HEK293 (cell line): ENCODE measurements around the gene SNX20.

ENCODE experiments used
- CTCF ChIA-PET: fragments of 350-600 bp; formaldehyde crosslinking; extraction: SDS; loops from one replicate; lab custom pipeline; 2021; ENCODE audit warnings: antibody characterized with exemption; lab: Yijun Ruan, JAX
- POLR2A ChIA-PET: fragments of 300-600 bp; formaldehyde crosslinking; extraction: SDS; loops from one replicate; lab custom pipeline; 2020; ENCODE audit warnings: antibody characterized with exemption, inconsistent platforms; lab: Yijun Ruan, JAX
- H3K27ac ChIP-seq: fragments of 200-500 bp; sonication (Bioruptor generic); 2 replicates; pipeline ENCODE4 v1.5.1; 2014; ENCODE audit warnings: low read depth, low read length, control low read depth, inconsistent platforms; ENCODE audit errors: extremely low read depth
- H3K36me3 ChIP-seq, 2 experiments: fragments of 200-500 bp in 1 of 2; sonication (Bioruptor generic) in 1 of 2; 1 replicate in 1 of 2; 2 replicates in 1 of 2; pipeline ENCODE4 v1.5.1; 2014 to 2017; ENCODE audit warnings: inconsistent platforms in 2 of 2, low read length in 2 of 2; ENCODE audit not compliant: control insufficient read depth in 2 of 2, insufficient read depth in 1 of 2
- H3K4me1 ChIP-seq: fragments of 200-500 bp; sonication (Bioruptor generic); 2 replicates; pipeline ENCODE4 v1.5.1; 2014; ENCODE audit warnings: mild to moderate bottlenecking, low read length, inconsistent platforms; ENCODE audit not compliant: control insufficient read depth, insufficient read depth
- H3K4me3 ChIP-seq: 2 replicates; pipeline ENCODE4 v1.5.1; 2011; ENCODE audit warnings: low read depth, mild to moderate bottlenecking, control low read depth, low read length, moderate library complexity
- H3K9me3 ChIP-seq: fragments of 200-500 bp; sonication (Bioruptor generic); 2 replicates; pipeline ENCODE4 v1.5.1; 2014; ENCODE audit warnings: low read depth, low read length, inconsistent platforms; ENCODE audit not compliant: control insufficient read depth, insufficient read depth
- BCL11B ChIP-seq: fragments of 450-650 bp; formaldehyde crosslinking; IDR thresholded peaks from 2 replicates; pipeline ENCODE4 v1.5.1; 2016; ENCODE audit warnings: low read depth, missing biosample characterization, missing genetic modification characterization
- FEZF1 ChIP-seq: fragments of 450-650 bp; formaldehyde crosslinking; IDR thresholded peaks from 2 replicates; pipeline ENCODE4 v1.5.1; 2016; ENCODE audit warnings: missing biosample characterization, missing genetic modification characterization
- HOXA7 ChIP-seq: sonication (generic); formaldehyde crosslinking; IDR thresholded peaks from 2 replicates; pipeline ENCODE4 v1.8.1; 2022; ENCODE audit warnings: missing genetic modification reagents, borderline replicate concordance
- ZBTB1 ChIP-seq: fragments of 450-650 bp; formaldehyde crosslinking; IDR thresholded peaks from 2 replicates; pipeline ENCODE4 v1.5.1; 2016; ENCODE audit warnings: missing biosample characterization, missing genetic modification characterization
- ZBTB11 ChIP-seq: fragments of 450-650 bp; formaldehyde crosslinking; conservative IDR thresholded peaks from 2 replicates; pipeline ENCODE4 v1.5.1; 2016; ENCODE audit warnings: low read depth, missing biosample characterization, missing genetic modification characterization
- ZBTB17 ChIP-seq: fragments of 450-650 bp; formaldehyde crosslinking; IDR thresholded peaks from 2 replicates; pipeline ENCODE4 v1.5.1; 2016; ENCODE audit warnings: missing biosample characterization, missing genetic modification characterization
- ZNF140 ChIP-seq: fragments of 450-650 bp; formaldehyde crosslinking; IDR thresholded peaks from 2 replicates; pipeline ENCODE4 v1.5.1; 2016; ENCODE audit warnings: missing biosample characterization, missing genetic modification characterization
- ZNF184 ChIP-seq: fragments of 450-650 bp; IDR thresholded peaks from 2 replicates; pipeline ENCODE4 v1.5.1; 2018; ENCODE audit warnings: missing biosample characterization, mild to moderate bottlenecking, missing genetic modification characterization
- ZNF416 ChIP-seq: fragments of 450-650 bp; formaldehyde crosslinking; IDR thresholded peaks from 2 replicates; pipeline ENCODE4 v1.5.1; 2016; ENCODE audit warnings: missing biosample characterization, missing genetic modification characterization
- ZNF521 ChIP-seq: fragments of 450-650 bp; formaldehyde crosslinking; IDR thresholded peaks from 2 replicates; pipeline ENCODE4 v1.5.1; 2017; ENCODE audit warnings: missing biosample characterization, mild to moderate bottlenecking, missing genetic modification characterization
- ZNF555 ChIP-seq: fragments of 450-650 bp; formaldehyde crosslinking; conservative IDR thresholded peaks from 2 replicates; pipeline ENCODE4 v1.5.1; 2017; ENCODE audit warnings: missing biosample characterization, mild to moderate bottlenecking, missing genetic modification characterization, inconsistent platforms
- ZNF677 ChIP-seq: fragments of 450-650 bp; IDR thresholded peaks from 2 replicates; pipeline ENCODE4 v1.5.0; 2018; ENCODE audit warnings: missing biosample characterization, mild to moderate bottlenecking, missing genetic modification characterization, moderate library complexity
- ZNF701 ChIP-seq: fragments of 450-650 bp; formaldehyde crosslinking; IDR thresholded peaks from 2 replicates; pipeline ENCODE4 v1.5.1; 2016; ENCODE audit warnings: missing biosample characterization, missing genetic modification characterization
- ZNF747 ChIP-seq: fragments of 450-650 bp; formaldehyde crosslinking; IDR thresholded peaks from 2 replicates; pipeline ENCODE4 v1.5.1; 2016; ENCODE audit warnings: missing biosample characterization, missing genetic modification characterization
- ZNF792 ChIP-seq: fragments of 450-650 bp; formaldehyde crosslinking; IDR thresholded peaks from 2 replicates; pipeline ENCODE4 v1.5.1; 2016; ENCODE audit warnings: missing biosample characterization, missing genetic modification characterization
- TF ChIP-seq, protein P1 (sequence below): fragments of 450-650 bp; formaldehyde crosslinking; IDR thresholded peaks from 2 replicates; pipeline ENCODE4 v1.5.1; 2016; ENCODE audit warnings: missing biosample characterization, missing genetic modification characterization, low read depth
- TF ChIP-seq, protein P2 (sequence below): fragments of 450-650 bp; formaldehyde crosslinking; IDR thresholded peaks from 2 replicates; pipeline ENCODE4 v1.5.1; 2017; ENCODE audit warnings: missing biosample characterization, missing genetic modification characterization
- TF ChIP-seq, protein P3 (sequence below): sonication (generic); formaldehyde crosslinking; IDR thresholded peaks from 2 replicates; pipeline ENCODE4 v1.8.1; 2022; ENCODE audit warnings: mild to moderate bottlenecking, moderate library complexity, missing genetic modification reagents

The SNX20 gene

GRCh38 chr16:50674831-50675230 is 6.3 kb downstream of the SNX20 start:
- POLR2A ChIA-PET = no interaction called here
- Histone ChIP-seq H3K36me3 (no peaks in the 10 kb centered on the region), H3K9me3 (no peaks in the 10 kb centered on the region), H3K27ac (no peak overlapping the region), H3K4me1 (no peaks in the 10 kb centered on the region), H3K4me3 (no peak overlapping the region)
- TF ChIP-seq, protein P1, sequence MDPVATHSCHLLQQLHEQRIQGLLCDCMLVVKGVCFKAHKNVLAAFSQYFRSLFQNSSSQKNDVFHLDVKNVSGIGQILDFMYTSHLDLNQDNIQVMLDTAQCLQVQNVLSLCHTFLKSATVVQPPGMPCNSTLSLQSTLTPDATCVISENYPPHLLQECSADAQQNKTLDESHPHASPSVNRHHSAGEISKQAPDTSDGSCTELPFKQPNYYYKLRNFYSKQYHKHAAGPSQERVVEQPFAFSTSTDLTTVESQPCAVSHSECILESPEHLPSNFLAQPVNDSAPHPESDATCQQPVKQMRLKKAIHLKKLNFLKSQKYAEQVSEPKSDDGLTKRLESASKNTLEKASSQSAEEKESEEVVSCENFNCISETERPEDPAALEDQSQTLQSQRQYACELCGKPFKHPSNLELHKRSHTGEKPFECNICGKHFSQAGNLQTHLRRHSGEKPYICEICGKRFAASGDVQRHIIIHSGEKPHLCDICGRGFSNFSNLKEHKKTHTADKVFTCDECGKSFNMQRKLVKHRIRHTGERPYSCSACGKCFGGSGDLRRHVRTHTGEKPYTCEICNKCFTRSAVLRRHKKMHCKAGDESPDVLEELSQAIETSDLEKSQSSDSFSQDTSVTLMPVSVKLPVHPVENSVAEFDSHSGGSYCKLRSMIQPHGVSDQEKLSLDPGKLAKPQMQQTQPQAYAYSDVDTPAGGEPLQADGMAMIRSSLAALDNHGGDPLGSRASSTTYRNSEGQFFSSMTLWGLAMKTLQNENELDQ (tag by site-specific recombination) = no peak
- TF ChIP-seq BCL11B (tag by site-specific recombination) = no peak
- no peak for TF ChIP-seq ZNF792 (tag by site-specific recombination)
- TF ChIP-seq, protein P2, sequence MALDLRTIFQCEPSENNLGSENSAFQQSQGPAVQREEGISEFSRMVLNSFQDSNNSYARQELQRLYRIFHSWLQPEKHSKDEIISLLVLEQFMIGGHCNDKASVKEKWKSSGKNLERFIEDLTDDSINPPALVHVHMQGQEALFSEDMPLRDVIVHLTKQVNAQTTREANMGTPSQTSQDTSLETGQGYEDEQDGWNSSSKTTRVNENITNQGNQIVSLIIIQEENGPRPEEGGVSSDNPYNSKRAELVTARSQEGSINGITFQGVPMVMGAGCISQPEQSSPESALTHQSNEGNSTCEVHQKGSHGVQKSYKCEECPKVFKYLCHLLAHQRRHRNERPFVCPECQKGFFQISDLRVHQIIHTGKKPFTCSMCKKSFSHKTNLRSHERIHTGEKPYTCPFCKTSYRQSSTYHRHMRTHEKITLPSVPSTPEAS = no peak
- no peak for TF ChIP-seq ZNF416 (tag by site-specific recombination)
- no peak for TF ChIP-seq ZNF701
- TF ChIP-seq ZNF677 (tag by site-specific recombination) = no peak
- no peak for TF ChIP-seq ZNF747 (tag by site-specific recombination)
- TF ChIP-seq ZBTB1 (tag by site-specific recombination) = no peak
- TF ChIP-seq ZNF184 (tag by site-specific recombination) = no peak
- no peak for TF ChIP-seq FEZF1 (tag by site-specific recombination)
- TF ChIP-seq, protein P3, sequence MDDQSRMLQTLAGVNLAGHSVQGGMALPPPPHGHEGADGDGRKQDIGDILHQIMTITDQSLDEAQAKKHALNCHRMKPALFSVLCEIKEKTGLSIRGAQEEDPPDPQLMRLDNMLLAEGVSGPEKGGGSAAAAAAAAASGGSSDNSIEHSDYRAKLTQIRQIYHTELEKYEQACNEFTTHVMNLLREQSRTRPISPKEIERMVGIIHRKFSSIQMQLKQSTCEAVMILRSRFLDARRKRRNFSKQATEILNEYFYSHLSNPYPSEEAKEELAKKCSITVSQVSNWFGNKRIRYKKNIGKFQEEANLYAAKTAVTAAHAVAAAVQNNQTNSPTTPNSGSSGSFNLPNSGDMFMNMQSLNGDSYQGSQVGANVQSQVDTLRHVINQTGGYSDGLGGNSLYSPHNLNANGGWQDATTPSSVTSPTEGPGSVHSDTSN (CRISPR knock-in tag) = no peak
- no peak for TF ChIP-seq ZNF521 (tag by site-specific recombination)
- TF ChIP-seq HOXA7 (CRISPR knock-in tag) = no peak
- CTCF ChIA-PET = interaction anchor here (1.5 to 2.7 kb wide), 2 partner anchors 10 to 131 kb away, joined by 8 to 13 read pairs; no protein-coding TSS in a partner anchor

DNA sequence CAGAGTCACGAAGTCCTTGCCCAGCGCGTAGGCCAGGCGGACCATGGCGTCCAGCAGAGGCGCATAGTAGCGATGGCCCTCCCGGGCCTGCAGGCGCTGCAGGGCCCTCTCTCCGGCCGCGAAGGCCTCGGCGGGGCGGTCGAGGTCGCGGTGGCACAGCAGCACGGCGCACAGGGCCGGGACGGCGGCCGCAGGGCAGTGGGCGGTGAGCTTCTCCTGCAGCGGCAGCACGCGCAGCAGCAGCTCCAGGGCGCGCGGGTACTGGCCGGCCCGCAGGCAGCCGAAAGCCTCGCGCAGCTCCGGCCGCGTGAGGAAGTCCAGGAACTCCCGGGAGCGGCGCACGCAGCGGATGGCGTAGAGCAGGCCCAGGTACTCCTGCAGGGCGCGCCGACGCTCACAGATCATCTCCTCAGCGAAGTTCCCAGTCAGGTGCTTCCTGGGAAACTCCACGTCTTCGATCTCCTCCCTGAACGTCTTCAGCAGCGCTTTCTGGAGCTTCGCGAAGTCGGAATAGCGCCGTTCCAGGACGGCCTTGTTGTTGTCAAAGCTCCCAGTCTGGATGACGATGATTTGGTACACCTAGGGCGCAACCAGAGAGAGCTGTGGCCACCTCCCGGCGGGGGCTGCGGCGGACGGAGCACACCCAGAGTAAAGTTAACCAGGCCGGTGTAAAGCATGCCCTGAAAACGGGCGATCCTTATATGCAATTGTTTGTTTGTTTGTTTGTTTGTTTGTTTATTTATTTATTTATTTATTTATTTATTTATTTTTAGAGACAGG is 7.4 kb downstream of the SNX20 start:
- CTCF ChIA-PET = interaction anchor here (1.5 to 10.3 kb wide), 3 partner anchors 8 to 132 kb away, joined by 8 to 145 read pairs (median 13); no protein-coding TSS in a partner anchor
- no peak overlapping the region for H3K27ac ChIP-seq
- no peaks in the 10 kb centered on the region for H3K4me1 ChIP-seq
- no peak overlapping the region for H3K4me3 ChIP-seq
- POLR2A ChIA-PET = no interaction called here
- no peaks in the 10 kb centered on the region for H3K36me3 ChIP-seq
- TF ChIP-seq ZBTB11 (tag by site-specific recombination) (0 out of 2 replicates have a peak, but pooled peaks have one; percentile 17), ZNF555 (tag by site-specific recombination) (0 out of 2 replicates have a peak, but pooled peaks have one; percentile 5), ZBTB17 (no peak), ZNF140 (0 out of 2 replicates have a peak, but pooled peaks have one; percentile 4)
- TF ChIP-seq, all 188 proteins: peak for 3
- no peaks in the 10 kb centered on the region for H3K9me3 ChIP-seq
